Subcutaneous adipose tissue (tissue), 4 donors: ENCODE results near the gene BMP8A. TPM values are rescaled to one million over a fixed set of nuclear protein-coding genes. Genes with fewer than 3 reads are reported as not detected.

Source experiments
- total RNA-seq, 4 donors: library from RNA; depleted of rRNA; stranded (reverse); fragments of >200 nt; gene quantifications; one replicate each; pipeline ENCODE4 v1.1.0, GENCODE V29; 2016
- TF ChIP-seq, protein P1 (sequence below): fragments of 450-650 bp; IDR thresholded peaks from one replicate; pipeline ENCODE4 v1.5.1; 2016; ENCODE audit warnings: low read depth, mild to moderate bottlenecking, control low read depth, antibody characterized with exemption, moderate library complexity

Gene BMP8A
- total RNA-seq, 4 donors from 2014 or later, result not detected

DNA sequence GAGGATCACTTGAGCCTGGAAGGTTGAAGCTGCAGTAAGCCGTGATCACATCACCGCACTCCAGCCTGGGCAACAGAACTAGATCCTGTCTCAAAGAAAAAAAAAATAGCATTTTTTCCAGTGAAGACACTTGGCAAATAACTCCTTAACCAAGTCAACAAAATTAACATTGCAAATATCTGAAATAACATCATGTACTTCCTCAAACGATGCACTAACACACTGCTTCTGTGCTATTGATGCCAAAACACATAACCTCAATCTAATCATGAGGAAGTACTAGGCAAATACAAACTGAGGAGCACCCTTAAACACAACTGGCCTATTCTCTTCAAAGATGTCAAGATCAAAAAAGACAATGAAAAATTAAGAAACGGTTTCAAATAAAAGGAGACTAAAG, 52.9 kb downstream of the BMP8A start:
- TF ChIP-seq, protein P1, sequence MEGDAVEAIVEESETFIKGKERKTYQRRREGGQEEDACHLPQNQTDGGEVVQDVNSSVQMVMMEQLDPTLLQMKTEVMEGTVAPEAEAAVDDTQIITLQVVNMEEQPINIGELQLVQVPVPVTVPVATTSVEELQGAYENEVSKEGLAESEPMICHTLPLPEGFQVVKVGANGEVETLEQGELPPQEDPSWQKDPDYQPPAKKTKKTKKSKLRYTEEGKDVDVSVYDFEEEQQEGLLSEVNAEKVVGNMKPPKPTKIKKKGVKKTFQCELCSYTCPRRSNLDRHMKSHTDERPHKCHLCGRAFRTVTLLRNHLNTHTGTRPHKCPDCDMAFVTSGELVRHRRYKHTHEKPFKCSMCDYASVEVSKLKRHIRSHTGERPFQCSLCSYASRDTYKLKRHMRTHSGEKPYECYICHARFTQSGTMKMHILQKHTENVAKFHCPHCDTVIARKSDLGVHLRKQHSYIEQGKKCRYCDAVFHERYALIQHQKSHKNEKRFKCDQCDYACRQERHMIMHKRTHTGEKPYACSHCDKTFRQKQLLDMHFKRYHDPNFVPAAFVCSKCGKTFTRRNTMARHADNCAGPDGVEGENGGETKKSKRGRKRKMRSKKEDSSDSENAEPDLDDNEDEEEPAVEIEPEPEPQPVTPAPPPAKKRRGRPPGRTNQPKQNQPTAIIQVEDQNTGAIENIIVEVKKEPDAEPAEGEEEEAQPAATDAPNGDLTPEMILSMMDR, result no peak

DNA sequence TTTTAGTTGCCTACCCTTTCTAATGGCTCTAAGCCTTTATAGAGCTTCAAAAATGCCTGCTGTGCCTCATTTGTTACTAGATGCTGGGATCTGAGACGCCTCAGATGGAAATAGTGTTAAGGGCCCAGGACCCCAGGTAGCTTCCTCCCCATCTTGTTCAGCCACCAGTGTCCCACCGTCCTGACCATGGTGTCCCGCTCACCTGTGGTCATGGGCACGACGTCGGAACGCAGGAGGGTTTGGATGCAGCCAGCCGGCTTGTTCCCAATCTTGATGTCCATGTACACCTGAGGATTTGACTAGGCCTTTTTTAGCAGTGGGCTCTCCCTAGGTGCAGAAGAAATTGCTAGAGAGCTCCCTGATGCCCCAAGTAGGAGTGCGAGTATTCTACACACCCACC, 54.1 kb downstream of the BMP8A start:
- TF ChIP-seq, protein P1, result no peak

DNA sequence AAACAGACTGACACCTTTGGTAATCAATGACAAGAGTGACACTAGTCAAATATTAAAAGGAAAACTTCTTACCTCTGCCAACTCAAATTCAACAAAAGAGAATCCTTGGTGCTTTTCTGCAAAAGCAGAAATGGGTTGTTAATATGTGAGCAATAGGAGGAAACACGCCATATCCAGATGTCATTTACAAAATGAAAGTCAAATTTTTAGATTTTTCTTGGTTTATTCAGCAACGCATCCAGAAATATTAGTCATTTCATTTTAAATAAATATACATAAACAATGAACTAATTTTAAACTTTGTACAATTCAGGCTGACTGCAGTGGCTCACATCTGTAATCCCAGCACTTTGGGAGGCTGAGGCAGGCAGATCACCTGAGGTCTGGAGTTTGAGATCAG, 62.8 kb downstream of the BMP8A start:
- TF ChIP-seq, protein P1, result no peak

DNA sequence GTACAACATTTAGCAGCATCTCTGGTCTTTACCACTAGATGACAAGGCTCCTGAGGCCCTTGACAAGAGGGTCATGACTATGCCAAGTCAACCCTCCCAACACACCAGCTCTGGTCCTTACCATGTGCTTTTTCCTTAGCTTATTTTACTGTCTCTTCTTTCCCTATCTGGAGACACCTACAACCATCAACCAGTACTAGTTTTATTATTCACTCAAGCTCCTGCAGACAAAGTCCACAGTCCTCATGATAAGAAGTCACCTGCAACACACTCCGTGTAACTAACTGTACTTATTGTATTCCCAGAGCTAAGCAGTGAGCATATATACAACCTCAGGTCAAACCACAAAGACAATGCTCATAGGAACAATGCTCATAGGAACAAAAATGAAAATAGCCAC, 69.8 kb downstream of the BMP8A start:
- TF ChIP-seq, protein P1, result no peak

DNA sequence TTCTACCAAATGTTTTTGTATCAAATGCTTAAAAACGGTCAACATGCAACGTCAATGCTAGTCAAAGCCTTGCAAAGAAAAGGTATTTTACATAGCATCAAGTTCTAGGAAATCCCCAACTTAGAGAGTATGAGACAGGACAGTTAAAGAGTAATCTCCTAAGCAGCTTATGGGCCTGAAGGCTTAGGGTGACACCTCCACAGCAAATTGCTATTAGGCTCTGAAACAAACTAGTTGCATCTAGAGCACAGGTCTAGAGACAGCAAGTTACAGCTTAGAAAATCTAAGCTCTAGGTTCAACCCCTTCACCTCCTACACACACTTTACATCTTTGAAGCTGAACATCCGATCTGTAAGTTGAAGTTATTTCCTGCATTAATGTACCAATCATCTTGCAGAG, 71.5 kb downstream of the BMP8A start:
- TF ChIP-seq, protein P1, result no peak

DNA sequence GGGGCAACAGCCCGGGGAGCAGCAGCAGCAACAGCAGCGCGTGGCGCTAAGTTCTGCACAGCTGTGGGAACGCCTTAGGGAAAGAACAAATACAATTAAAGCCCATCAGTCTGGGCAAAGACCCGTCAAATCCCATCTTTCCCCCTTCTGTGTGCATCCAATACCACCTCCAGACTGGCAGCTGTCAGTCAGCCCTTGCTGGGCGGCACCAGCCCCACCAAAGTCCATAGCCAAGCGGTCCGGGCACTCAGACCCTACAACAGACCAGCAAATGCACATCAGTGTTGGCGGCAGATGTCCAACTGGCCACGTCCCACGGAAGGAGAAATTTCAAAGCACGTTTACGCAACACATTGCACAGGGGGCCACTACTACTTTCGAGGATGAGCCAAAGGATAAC, 72.2 kb downstream of the BMP8A start:
- TF ChIP-seq, protein P1, result no peak

DNA sequence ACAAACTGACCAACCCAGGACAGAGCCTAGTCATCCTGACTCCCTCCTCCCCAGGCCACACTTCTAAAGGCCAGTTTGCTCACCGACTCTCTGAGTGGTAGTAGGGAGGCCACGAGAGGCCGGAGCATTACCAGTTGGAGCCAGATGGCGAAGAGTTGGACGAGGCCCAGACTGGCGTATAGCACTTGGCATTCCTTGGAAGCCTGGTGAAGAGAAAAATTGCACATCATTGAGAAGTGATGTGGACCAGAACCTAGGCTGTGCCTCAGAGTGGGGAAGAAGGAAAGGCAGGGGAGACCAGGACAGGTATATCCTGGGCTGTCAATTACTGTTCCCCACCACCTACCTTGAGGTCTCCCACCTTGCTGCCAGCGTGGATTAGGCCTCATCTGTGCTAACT, 72.9 kb downstream of the BMP8A start:
- TF ChIP-seq, protein P1, result no peak
